Neural crest cell (in vitro differentiated cells): ENCODE results near the gene SMAD2. TPM values are rescaled to one million over a fixed set of nuclear protein-coding genes. Genes with fewer than 3 reads are reported as not detected.

ENCODE experiments used
- DNase-seq: peaks from one replicate; pipeline ENCODE4 v3.0.0; 2021; ENCODE audit warnings: low read depth, mixed read lengths, low spot score
- H3K27ac Mint-ChIP-seq: one replicate; pipeline ENCODE4 v1.8.0; 2021; ENCODE audit warnings: mild to moderate bottlenecking, mixed read lengths; ENCODE audit not compliant: unreplicated experiment
- H3K27me3 Mint-ChIP-seq: 2 replicates; pipeline ENCODE4 v1.8.0; 2021; ENCODE audit warnings: low read depth, mild to moderate bottlenecking, mixed read lengths
- H3K36me3 Mint-ChIP-seq: 2 replicates; pipeline ENCODE4 v1.8.0; 2021; ENCODE audit warnings: low read depth, mild to moderate bottlenecking, mixed read lengths
- H3K4me1 Mint-ChIP-seq: 2 replicates; pipeline ENCODE4 v1.8.0; 2021; ENCODE audit warnings: mixed read lengths
- H3K4me3 Mint-ChIP-seq: one replicate; pipeline ENCODE4 v1.8.0; 2021; ENCODE audit warnings: mild to moderate bottlenecking, mixed read lengths
- H3K9me3 Mint-ChIP-seq: 2 replicates; pipeline ENCODE4 v1.8.0; 2021; ENCODE audit warnings: mixed read lengths
- total RNA-seq: library from RNA; stranded (reverse); gene quantifications from 2 replicates; pipeline ENCODE4 v1.2.1, GENCODE V29; 2021
- TF ChIP-seq, protein P1 (sequence below): fragments of 200-600 bp; sonication (generic); conservative IDR thresholded peaks from 2 replicates; pipeline ENCODE4 v1.5.0; 2021; ENCODE audit warnings: antibody characterized with exemption, mild to moderate bottlenecking

SMAD2 gene
- total RNA-seq, 1 donor from 2014 or later, result 117 TPM

DNA sequence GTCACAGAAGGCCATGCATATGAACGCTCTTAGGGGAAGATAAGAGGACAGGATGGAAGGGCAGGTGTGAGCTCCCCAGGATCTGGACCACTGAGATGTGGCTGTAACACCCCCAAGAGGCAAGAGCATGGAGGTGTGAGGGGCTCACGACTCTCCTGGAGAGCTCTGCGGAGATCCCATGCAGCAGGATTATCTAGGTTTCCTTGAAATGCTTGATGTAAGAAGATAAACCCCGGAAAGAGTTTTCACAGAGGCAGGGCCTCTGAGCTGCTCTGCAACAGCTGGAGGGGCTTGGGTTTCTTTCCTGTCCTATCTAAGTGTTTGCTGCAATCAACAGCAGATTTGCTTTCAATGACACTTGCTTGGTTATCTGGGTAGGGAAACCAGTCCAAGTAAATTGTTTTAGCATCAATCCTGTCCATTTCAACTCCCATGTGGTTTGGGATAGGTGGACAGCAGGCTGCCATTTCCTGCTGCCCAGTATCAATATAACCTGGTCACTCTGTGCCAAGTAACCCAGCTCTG lies 138.9 kb downstream of the SMAD2 start:
- Mint-ChIP-seq H3K27me3 (peaks cover 3% of the 10 kb centered on the region), H3K36me3 (peaks cover 3% of the 10 kb centered on the region), H3K4me3 (no peak overlapping the region), H3K27ac (no peak overlapping the region), H3K9me3 (peaks cover 7% of the 10 kb centered on the region), H3K4me1 (no peaks in the 10 kb centered on the region)
- no peak for DNase-seq
- TF ChIP-seq, protein P1, sequence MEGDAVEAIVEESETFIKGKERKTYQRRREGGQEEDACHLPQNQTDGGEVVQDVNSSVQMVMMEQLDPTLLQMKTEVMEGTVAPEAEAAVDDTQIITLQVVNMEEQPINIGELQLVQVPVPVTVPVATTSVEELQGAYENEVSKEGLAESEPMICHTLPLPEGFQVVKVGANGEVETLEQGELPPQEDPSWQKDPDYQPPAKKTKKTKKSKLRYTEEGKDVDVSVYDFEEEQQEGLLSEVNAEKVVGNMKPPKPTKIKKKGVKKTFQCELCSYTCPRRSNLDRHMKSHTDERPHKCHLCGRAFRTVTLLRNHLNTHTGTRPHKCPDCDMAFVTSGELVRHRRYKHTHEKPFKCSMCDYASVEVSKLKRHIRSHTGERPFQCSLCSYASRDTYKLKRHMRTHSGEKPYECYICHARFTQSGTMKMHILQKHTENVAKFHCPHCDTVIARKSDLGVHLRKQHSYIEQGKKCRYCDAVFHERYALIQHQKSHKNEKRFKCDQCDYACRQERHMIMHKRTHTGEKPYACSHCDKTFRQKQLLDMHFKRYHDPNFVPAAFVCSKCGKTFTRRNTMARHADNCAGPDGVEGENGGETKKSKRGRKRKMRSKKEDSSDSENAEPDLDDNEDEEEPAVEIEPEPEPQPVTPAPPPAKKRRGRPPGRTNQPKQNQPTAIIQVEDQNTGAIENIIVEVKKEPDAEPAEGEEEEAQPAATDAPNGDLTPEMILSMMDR, result no peak

DNA sequence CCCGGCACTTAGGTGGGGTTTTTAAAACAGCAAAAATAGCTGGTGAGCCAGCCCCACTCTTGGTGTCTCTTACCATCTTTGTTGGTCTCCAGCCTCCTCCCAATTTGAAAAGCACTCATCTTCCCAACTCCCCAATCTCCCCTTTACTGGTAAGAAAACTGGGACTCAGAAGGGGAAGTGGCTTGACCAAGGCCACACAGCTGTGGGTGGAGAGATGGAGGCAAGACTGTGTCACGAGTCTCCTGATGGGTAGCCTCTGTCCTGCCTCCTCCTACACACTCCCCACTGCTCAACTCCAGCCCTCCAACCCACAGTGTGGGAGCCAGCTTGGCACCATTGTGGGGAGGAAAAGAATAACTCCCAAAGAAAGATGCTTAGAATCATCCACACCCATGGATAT lies 140.4 kb downstream of the SMAD2 start:
- TF ChIP-seq, protein P1, result no peak
- Mint-ChIP-seq H3K9me3 (peaks cover 7% of the 10 kb centered on the region), H3K4me3 (no peak overlapping the region), H3K4me1 (no peaks in the 10 kb centered on the region), H3K36me3 (peaks cover 3% of the 10 kb centered on the region), H3K27ac (no peak overlapping the region), H3K27me3 (peaks cover 3% of the 10 kb centered on the region)
- DNase-seq, result no peak

DNA sequence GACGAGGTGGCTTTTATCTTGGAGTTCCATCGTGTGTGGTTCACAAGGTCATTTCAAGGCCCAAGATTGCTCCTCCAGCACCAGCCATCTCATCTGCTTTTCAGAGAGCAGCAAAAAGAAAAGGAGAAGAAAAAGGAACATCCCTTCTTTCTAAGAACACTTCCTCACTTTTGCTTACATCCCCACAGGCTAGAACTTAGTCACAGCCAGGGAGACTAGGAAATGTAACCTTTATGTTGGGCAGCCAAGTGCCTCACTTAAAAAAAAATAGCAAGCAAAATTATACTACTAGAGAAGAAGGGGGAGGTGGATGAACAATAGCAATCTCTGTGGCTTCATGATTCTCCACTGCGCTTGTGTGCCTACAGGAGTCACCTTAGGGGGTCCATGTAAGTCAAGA lies 141.8 kb downstream of the SMAD2 start:
- no peak for DNase-seq
- no peak overlapping the region for H3K4me3 Mint-ChIP-seq
- TF ChIP-seq, protein P1, result no peak
- peaks cover 3% of the 10 kb centered on the region for H3K27me3 Mint-ChIP-seq
- H3K27ac Mint-ChIP-seq, result no peak overlapping the region
- H3K9me3 Mint-ChIP-seq, result peaks cover 14% of the 10 kb centered on the region
- H3K36me3 Mint-ChIP-seq, result peaks cover 7% of the 10 kb centered on the region
- H3K4me1 Mint-ChIP-seq, result no peaks in the 10 kb centered on the region

DNA sequence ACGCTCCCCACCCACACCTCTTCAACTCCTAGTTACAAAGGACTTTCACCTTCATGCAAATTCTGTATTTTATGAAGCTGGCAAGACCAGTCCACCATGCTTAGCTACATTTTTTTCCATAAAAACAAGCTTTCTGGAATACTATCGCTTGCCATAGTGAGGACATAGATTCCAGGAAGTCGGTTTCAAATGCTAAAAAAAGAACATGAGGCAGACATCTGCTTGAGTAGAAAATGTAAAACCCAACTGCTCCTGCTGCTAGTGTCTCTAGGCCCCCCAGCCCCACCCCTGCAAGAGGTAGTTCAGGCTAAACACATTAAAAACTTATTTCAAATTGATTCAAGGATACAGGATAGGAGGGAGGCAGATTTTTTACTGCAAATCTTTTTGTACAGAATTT lies 148.9 kb downstream of the SMAD2 start:
- Mint-ChIP-seq H3K27me3 (peaks cover 5% of the 10 kb centered on the region), H3K36me3 (peaks cover 3% of the 10 kb centered on the region), H3K4me1 (no peaks in the 10 kb centered on the region), H3K9me3 (peaks cover 7% of the 10 kb centered on the region), H3K4me3 (no peak overlapping the region), H3K27ac (no peak overlapping the region)
- DNase-seq, result no peak
- TF ChIP-seq, protein P1, result no peak

DNA sequence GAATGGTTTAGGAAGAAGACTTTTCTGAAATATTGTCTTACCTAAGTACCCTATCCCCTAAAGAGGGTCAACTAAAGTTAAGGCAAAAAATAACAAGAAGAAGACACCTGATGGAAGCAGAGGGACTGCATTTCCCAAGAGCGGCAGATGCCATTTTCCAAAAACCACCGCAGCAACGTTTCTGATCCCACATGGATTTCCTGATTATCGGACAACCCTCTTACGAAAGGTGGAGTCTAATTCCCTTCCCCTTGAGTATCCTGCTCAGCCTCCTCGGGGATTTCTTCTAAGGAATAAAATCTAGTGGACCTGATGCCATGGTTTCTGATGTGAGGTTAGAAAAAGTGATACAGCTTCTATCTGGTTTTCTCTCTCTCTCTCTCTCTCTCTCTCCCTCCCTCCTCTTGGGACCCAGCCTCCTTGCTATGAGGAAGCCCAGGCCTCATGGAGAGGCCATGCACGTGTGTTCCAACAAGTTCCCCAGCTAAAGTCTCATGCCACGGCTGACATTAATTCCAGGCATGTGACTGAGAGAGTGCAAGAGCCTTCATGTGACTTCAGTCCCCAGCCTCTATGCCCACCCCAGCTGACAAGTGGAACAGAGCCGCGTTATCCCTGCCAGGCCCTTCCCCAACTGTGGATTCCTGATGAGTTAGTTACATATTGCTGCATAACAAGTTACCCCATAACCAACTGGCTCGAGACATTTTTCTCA lies 150.3 kb downstream of the SMAD2 start:
- H3K9me3 Mint-ChIP-seq, result peaks cover 7% of the 10 kb centered on the region
- peaks cover 3% of the 10 kb centered on the region for H3K36me3 Mint-ChIP-seq
- no peaks in the 10 kb centered on the region for H3K4me1 Mint-ChIP-seq
- no peak overlapping the region for H3K27ac Mint-ChIP-seq
- peaks cover 9% of the 10 kb centered on the region for H3K27me3 Mint-ChIP-seq
- no peak overlapping the region for H3K4me3 Mint-ChIP-seq
- no peak for DNase-seq
- TF ChIP-seq, protein P1, result no peak
